Measurements from ENCODE around the gene GLDC. TPM values are rescaled to one million over a fixed set of nuclear protein-coding genes. Genes with fewer than 3 reads are reported as not detected.

The GLDC gene
- total RNA-seq, 2 donors from 2014 or later, result 3.0 to 7.9 TPM

GRCh38 chr9:6641056-6641455, 4.5 kb downstream of the GLDC start:
- Histone ChIP-seq H3K9me3 (no peaks in the 10 kb centered on the region), H3K27ac (no peak overlapping the region), H3K36me3 (no peaks in the 10 kb centered on the region), H3K4me3 (no peak overlapping the region), H3K4me1 (ENCODE audit: control insufficient read depth in 1 of 2, low read depth in 2 of 2) (peaks cover 6 to 9% of the 10 kb centered on the region in 2 donors), H3K27me3 (replicated peaks; ENCODE audit: insufficient read depth) (peaks cover 7% of the 10 kb centered on the region)
- no peak for TF ChIP-seq CTCF (IDR thresholded peaks at IDR 0.05)
- DNase-seq (ENCODE audit: low spot score) (no peak), ATAC-seq (ENCODE audit: insufficient number of reproducible peaks, low FRiP score, low read depth) (no peak)

- no peak for TF ChIP-seq CTCF (IDR thresholded peaks at IDR 0.05)
- H3K4me3 ChIP-seq, result no peak overlapping the region
- no peak overlapping the region for H3K27ac ChIP-seq
- no peaks in the 10 kb centered on the region for H3K36me3 ChIP-seq
- no peaks in the 10 kb centered on the region for H3K9me3 ChIP-seq
- no peak for ATAC-seq (ENCODE audit: insufficient number of reproducible peaks, low FRiP score, low read depth)
- peaks cover 7% of the 10 kb centered on the region for H3K27me3 ChIP-seq (replicated peaks; ENCODE audit: insufficient read depth)
- DNase-seq (ENCODE audit: low spot score), result no peak
- H3K4me1 ChIP-seq (ENCODE audit: control insufficient read depth in 1 of 2, low read depth in 2 of 2), result peaks cover 1 to 9% of the 10 kb centered on the region in 2 donors
Measured at GRCh38 chr9:6640268-6641051, 5.1 kb downstream of the GLDC start.

GRCh38 chr9:6639622-6640021, 5.9 kb downstream of the GLDC start:
- TF ChIP-seq CTCF (IDR thresholded peaks at IDR 0.05), result no peak
- ATAC-seq (ENCODE audit: insufficient number of reproducible peaks, low FRiP score, low read depth) (no peak), DNase-seq (ENCODE audit: low spot score) (no peak)
- peaks cover 7% of the 10 kb centered on the region for H3K27me3 ChIP-seq (replicated peaks; ENCODE audit: insufficient read depth)
- no peaks in the 10 kb centered on the region for H3K36me3 ChIP-seq
- no peak overlapping the region for H3K4me3 ChIP-seq
- no peak overlapping the region for H3K27ac ChIP-seq
- no peaks in the 10 kb centered on the region for H3K9me3 ChIP-seq
- H3K4me1 ChIP-seq (ENCODE audit: control insufficient read depth in 1 of 2, low read depth in 2 of 2), result peaks cover 0 to 4% of the 10 kb centered on the region in 2 donors

GRCh38 chr9:6634444-6634843, 11.1 kb downstream of the GLDC start:
- no peak overlapping the region for H3K27ac ChIP-seq
- ATAC-seq (ENCODE audit: insufficient number of reproducible peaks, low FRiP score, low read depth), result no peak
- no peaks in the 10 kb centered on the region for H3K27me3 ChIP-seq (replicated peaks; ENCODE audit: insufficient read depth)
- H3K4me3 ChIP-seq, result no peak overlapping the region
- H3K4me1 ChIP-seq (ENCODE audit: control insufficient read depth in 1 of 2, low read depth in 2 of 2), result no peaks in the 10 kb centered on the region
- no peaks in the 10 kb centered on the region for H3K36me3 ChIP-seq
- no peak for DNase-seq (ENCODE audit: low spot score)
- no peak for TF ChIP-seq CTCF (IDR thresholded peaks at IDR 0.05)
- H3K9me3 ChIP-seq, result no peaks in the 10 kb centered on the region

GRCh38 chr9:6633378-6633777, 12.2 kb downstream of the GLDC start:
- no peaks in the 10 kb centered on the region for H3K9me3 ChIP-seq
- no peaks in the 10 kb centered on the region for H3K36me3 ChIP-seq
- DNase-seq (ENCODE audit: low spot score) (no peak), ATAC-seq (ENCODE audit: insufficient number of reproducible peaks, low FRiP score, low read depth) (no peak)
- no peak overlapping the region for H3K27ac ChIP-seq
- no peak for TF ChIP-seq CTCF (IDR thresholded peaks at IDR 0.05)
- no peaks in the 10 kb centered on the region for H3K27me3 ChIP-seq (replicated peaks; ENCODE audit: insufficient read depth)
- H3K4me3 ChIP-seq, result no peak overlapping the region
- no peaks in the 10 kb centered on the region for H3K4me1 ChIP-seq (ENCODE audit: control insufficient read depth in 1 of 2, low read depth in 2 of 2)

Measured in thoracic aorta (tissue), 2 donors.